Kidney (tissue), 14 donors: ENCODE measurements around the gene TNS3. TPM values are rescaled to one million over a fixed set of nuclear protein-coding genes. Genes with fewer than 3 reads are reported as not detected.

ENCODE experiments used
- DNase-seq, 5 donors: peaks; one replicate each; pipeline ENCODE4 v3.0.0-alpha.2; 2013 to 2020
- FAIRE-seq: peaks from 2 replicates; lab custom pipeline; 2012; peaks lifted over from hg19 to GRCh38; lab: Jason Lieb, UNC
- H3K27ac ChIP-seq, 2 donors: one replicate each; pipeline ENCODE4 v1.7.0; 2013; ENCODE audit warnings: low read depth in 2 of 2, low read length in 2 of 2, inconsistent platforms in 1 of 2
- H3K27me3 ChIP-seq: one replicate; pipeline ENCODE4 v1.7.1; 2013; ENCODE audit warnings: low read length, inconsistent platforms; ENCODE audit not compliant: control insufficient read depth, insufficient read depth
- H3K36me3 ChIP-seq, 3 donors: one replicate each; pipeline versions ENCODE4 v1.7.0 to v1.7.1; 2013; ENCODE audit warnings: low read length in 3 of 3, control low read depth in 1 of 3, inconsistent platforms in 1 of 3; ENCODE audit not compliant: insufficient read depth in 3 of 3, control insufficient read depth in 2 of 3
- H3K4me1 ChIP-seq, 3 donors: one replicate each; pipeline versions ENCODE4 v1.7.0 to v1.7.1; 2013; ENCODE audit warnings: low read length in 3 of 3, inconsistent platforms in 1 of 3, low read depth in 1 of 3; ENCODE audit not compliant: control insufficient read depth in 2 of 3, insufficient read depth in 2 of 3
- H3K4me3 ChIP-seq, 3 donors: one replicate each; pipeline versions ENCODE4 v1.7.0 to v1.8.1; 2013; ENCODE audit warnings: low read length in 3 of 3, control low read depth in 1 of 3, inconsistent platforms in 1 of 3
- H3K9ac ChIP-seq, 3 donors: one replicate each; pipeline versions ENCODE4 v1.7.0 to v1.7.1; 2013; ENCODE audit warnings: low read length in 3 of 3, control low read depth in 1 of 3, inconsistent platforms in 1 of 3
- H3K9me3 ChIP-seq, 3 donors: one replicate each; pipeline versions ENCODE4 v1.7.0 to v1.7.1; 2013; ENCODE audit warnings: low read length in 3 of 3, control low read depth in 1 of 3, inconsistent platforms in 1 of 3; ENCODE audit not compliant: control insufficient read depth in 2 of 3, insufficient read depth in 1 of 3
- CTCF ChIP-seq: IDR thresholded peaks from 3 replicates; pipeline ENCODE4 v1.5.1; 2012; ENCODE audit warnings: mild to moderate bottlenecking, moderate library complexity, borderline replicate concordance; ENCODE audit not compliant: insufficient read depth; ENCODE audit errors: extremely low read depth
- intact Hi-C: fragments of 100-400 bp; cut with DNase I; formaldehyde crosslinking; loops from one replicate; pipeline ENCODE4 v1.11.1; 2022
- polyA plus RNA-seq: library from polyadenylated mRNA; stranded (reverse); fragments of 350-450 nt; fragmentation: Illumina TruSeq; extraction: RNeasy Lipid Tissue Mini Kit (QIAGEN cat#74804); gene quantifications from one replicate; pipeline ENCODE4 v1.2.3, GENCODE V29; 2014; ENCODE audit warnings: low read depth, low replicate concordance; ENCODE audit not compliant: insufficient read depth
- total RNA-seq: library from RNA; stranded (reverse); fragmentation: NEBNext Ultra II Directional; extraction: Animal tissue kit (Norgen Biotek cat#: 25700); gene quantifications from one replicate; pipeline ENCODE4 v1.2.1, GENCODE V29; 2021
- donor health status: control.
- donor health status: control.
- donor health status: control.
- donor health status: control.
- donor health status: control.
- donor health status: DM: yes; HTN: yes; CAD: no.
- donor health status: Normal renal cell carcinoma (clear cell type).

The TNS3 gene
- total and polyA plus RNA-seq, 2 donors from 2014 or later = 38.4 to 198 TPM

GRCh38 chr7:47283497-47284131, 298.3 kb downstream of the TNS3 start:
- Histone ChIP-seq H3K4me3 (no peak overlapping the region), H3K36me3 (peaks cover 25 to 75% (median 56%) of the 10 kb centered on the region in 3 donors)
- FAIRE-seq = no peak

GRCh38 chr7:47282790-47283496, 299.0 kb downstream of the TNS3 start:
- H3K4me3 ChIP-seq = no peak overlapping the region
- H3K27me3 ChIP-seq = no peaks in the 10 kb centered on the region
- H3K4me1 ChIP-seq = peaks cover 0 to 19% (median 0%) of the 10 kb centered on the region in 3 donors
- H3K36me3 ChIP-seq = peaks cover 26 to 75% (median 56%) of the 10 kb centered on the region in 3 donors
- no peak for FAIRE-seq
- H3K9ac ChIP-seq = no peak overlapping the region
- no peak overlapping the region for H3K27ac ChIP-seq
- no peak for DNase-seq
- H3K9me3 ChIP-seq = no peaks in the 10 kb centered on the region
- intact Hi-C loops = no loop called here
- no peak for TF ChIP-seq CTCF

More at GRCh38 chr7:47283497-47284131, 298.3 kb downstream of the TNS3 start:
- no peaks in the 10 kb centered on the region for H3K9me3 ChIP-seq
- peak in 4 of 5 donors; percentile 31 to 82 (median 59) for DNase-seq
- H3K27me3 ChIP-seq = no peaks in the 10 kb centered on the region
- H3K4me1 ChIP-seq = peaks cover 0 to 19% (median 0%) of the 10 kb centered on the region in 3 donors
- H3K9ac ChIP-seq = no peak overlapping the region
- intact Hi-C loops = no loop called here
- no peak for TF ChIP-seq CTCF
- peak overlapping the region in 1 of 2 donors; percentile 10 for H3K27ac ChIP-seq

DNA sequence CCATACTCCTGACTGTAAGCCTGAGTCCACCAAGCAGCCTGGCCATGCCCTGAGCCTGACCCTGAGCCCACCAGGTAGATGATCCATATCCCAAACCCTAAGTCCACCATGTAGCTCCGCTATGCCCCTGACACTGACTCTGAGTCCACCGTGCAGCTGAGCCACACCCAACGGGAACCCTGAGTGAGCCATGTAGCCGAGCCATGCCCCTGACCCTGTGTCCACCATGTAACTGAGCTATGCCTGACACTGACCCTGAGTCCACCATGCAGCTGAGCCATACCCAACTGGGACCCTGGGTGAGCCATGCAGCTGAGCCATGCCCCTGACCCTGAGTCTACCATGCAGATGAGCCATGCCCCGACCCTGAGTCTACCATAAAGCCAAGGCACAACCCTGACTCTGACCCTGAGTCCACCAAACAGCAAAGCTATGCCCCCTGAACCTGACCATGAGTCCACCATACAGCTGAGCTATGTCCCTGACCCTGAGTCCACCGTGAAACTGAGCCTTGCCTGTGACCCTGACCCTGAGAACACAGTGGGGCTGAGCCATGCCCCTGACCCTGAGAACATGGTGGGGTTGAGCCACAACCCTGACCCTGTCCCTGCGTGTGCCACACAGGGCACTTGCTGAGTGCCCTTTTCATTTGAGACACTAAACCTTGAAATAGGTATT, 299.8 kb downstream of the TNS3 start:
- TF ChIP-seq CTCF = no peak
- DNase-seq = no peak
- H3K27me3 ChIP-seq = no peaks in the 10 kb centered on the region
- H3K27ac ChIP-seq = no peak overlapping the region
- H3K9me3 ChIP-seq = no peaks in the 10 kb centered on the region
- peaks cover 26 to 76% (median 53%) of the 10 kb centered on the region in 3 donors for H3K36me3 ChIP-seq
- peaks cover 0 to 19% (median 0%) of the 10 kb centered on the region in 3 donors for H3K4me1 ChIP-seq
- no peak overlapping the region for H3K9ac ChIP-seq
- no peak overlapping the region for H3K4me3 ChIP-seq
- intact Hi-C loops = no loop called here
- FAIRE-seq = no peak
